Osteoblast (primary cell): ENCODE data around the gene CYP27B1. TPM values are rescaled to one million over a fixed set of nuclear protein-coding genes. Genes with fewer than 3 reads are reported as not detected.
A peak's percentile ranks its signal among the peaks of the same experiment; 100 is the strongest.

Experiments used
- DNase-seq: peaks from one replicate; pipeline ENCODE4 v3.0.0; 2011; ENCODE audit warnings: low spot score, mixed read lengths; ENCODE audit not compliant: insufficient read length; ENCODE audit errors: missing footprints
- H2AFZ ChIP-seq: 2 replicates; pipeline ENCODE4 v1.6.0; 2011; ENCODE audit warnings: mild to moderate bottlenecking, low read length
- H3K27ac ChIP-seq: 2 replicates; pipeline ENCODE4 v1.5.1; 2011; ENCODE audit warnings: mild to moderate bottlenecking, low read depth, low read length, moderate library complexity
- H3K27me3 ChIP-seq: 2 replicates; pipeline ENCODE4 v1.6.0; 2012; ENCODE audit warnings: mild to moderate bottlenecking, control low read depth, inconsistent platforms, low read length, moderate library complexity; ENCODE audit not compliant: insufficient read depth
- H3K36me3 ChIP-seq: 2 replicates; pipeline ENCODE4 v1.5.1; 2011; ENCODE audit warnings: mild to moderate bottlenecking, low read length, control low read depth, moderate library complexity; ENCODE audit not compliant: insufficient read depth
- H3K4me1 ChIP-seq: 2 replicates; pipeline ENCODE4 v1.5.1; 2011; ENCODE audit warnings: mild to moderate bottlenecking, low read length, control low read depth, moderate library complexity; ENCODE audit not compliant: insufficient read depth
- H3K4me2 ChIP-seq: 2 replicates; pipeline ENCODE4 v1.6.0; 2011; ENCODE audit warnings: mild to moderate bottlenecking, low read length; ENCODE audit not compliant: insufficient read depth
- H3K4me3 ChIP-seq: fragments of 200-600 bp; sonication (generic); 3 replicates; pipeline ENCODE4 v1.5.1; 2012; ENCODE audit warnings: mild to moderate bottlenecking, low read length, inconsistent platforms; ENCODE audit not compliant: insufficient read depth
- H3K79me2 ChIP-seq: 2 replicates; pipeline ENCODE4 v1.6.0; 2012; ENCODE audit warnings: mild to moderate bottlenecking, low read length, control low read depth, inconsistent platforms; ENCODE audit not compliant: insufficient read depth
- H3K9me3 ChIP-seq: 2 replicates; pipeline ENCODE4 v1.5.1; 2011; ENCODE audit warnings: low read depth, low read length, control low read depth
- H4K20me1 ChIP-seq: 2 replicates; pipeline ENCODE4 v1.6.0; 2012; ENCODE audit warnings: mild to moderate bottlenecking, low read length, control low read depth; ENCODE audit not compliant: insufficient read depth
- CTCF ChIP-seq: IDR thresholded peaks from 2 replicates; pipeline ENCODE4 v1.5.1; 2011; ENCODE audit warnings: mild to moderate bottlenecking, low read depth, low read length, moderate library complexity; ENCODE audit errors: extremely low read depth
- total RNA-seq: library from RNA; depleted of rRNA; stranded (reverse); fragments of >200 nt; gene quantifications from 2 replicates; pipeline ENCODE4 v1.2.3, GENCODE V29; 2012

Gene CYP27B1
- total RNA-seq, 1 donor = 0.36 TPM

- H3K79me2 ChIP-seq = peaks cover 17% of the 10 kb centered on the region
- no peaks in the 10 kb centered on the region for H4K20me1 ChIP-seq
- peak overlapping the region; percentile 75 for H2AFZ ChIP-seq
- H3K27ac ChIP-seq = peak overlapping the region; percentile 98
- H3K36me3 ChIP-seq = peaks cover 29% of the 10 kb centered on the region
- H3K9me3 ChIP-seq = no peaks in the 10 kb centered on the region
- no peak for TF ChIP-seq CTCF
- peaks cover 7% of the 10 kb centered on the region for H3K4me1 ChIP-seq
- H3K4me3 ChIP-seq = peak overlapping the region; percentile 97
- peaks cover 33% of the 10 kb centered on the region for H3K27me3 ChIP-seq
- peak overlapping the region; percentile 97 for H3K4me2 ChIP-seq
- peak; percentile 69 for DNase-seq
These were observed 22.6 kb downstream of the CYP27B1 start for GRCh38 chr12:57744194-57744776.

GRCh38 chr12:57743769-57744168, 23.1 kb downstream of the CYP27B1 start:
- no peak overlapping the region for H2AFZ ChIP-seq
- no peaks in the 10 kb centered on the region for H4K20me1 ChIP-seq
- peak overlapping the region; percentile 97 for H3K4me2 ChIP-seq
- H3K4me1 ChIP-seq = peaks cover 7% of the 10 kb centered on the region
- no peaks in the 10 kb centered on the region for H3K9me3 ChIP-seq
- H3K36me3 ChIP-seq = peaks cover 24% of the 10 kb centered on the region
- H3K79me2 ChIP-seq = peaks cover 12% of the 10 kb centered on the region
- no peak for DNase-seq
- H3K4me3 ChIP-seq = no peak overlapping the region
- no peak for TF ChIP-seq CTCF
- H3K27me3 ChIP-seq = peaks cover 39% of the 10 kb centered on the region
- no peak overlapping the region for H3K27ac ChIP-seq

GRCh38 chr12:57741844-57742738, 24.8 kb downstream of the CYP27B1 start:
- Histone ChIP-seq H3K4me1 (peaks cover 7% of the 10 kb centered on the region), H3K27me3 (peaks cover 53% of the 10 kb centered on the region), H3K4me3 (no peak overlapping the region), H3K36me3 (peaks cover 11% of the 10 kb centered on the region), H3K27ac (no peak overlapping the region), H4K20me1 (no peaks in the 10 kb centered on the region), H2AFZ (no peak overlapping the region), H3K79me2 (peaks cover 12% of the 10 kb centered on the region), H3K4me2 (no peak overlapping the region), H3K9me3 (no peaks in the 10 kb centered on the region)
- DNase-seq = peak; percentile 53
- no peak for TF ChIP-seq CTCF

- peaks cover 4% of the 10 kb centered on the region for H3K36me3 ChIP-seq
- no peak overlapping the region for H2AFZ ChIP-seq
- DNase-seq = no peak
- H3K27ac ChIP-seq = no peak overlapping the region
- H3K79me2 ChIP-seq = peaks cover 12% of the 10 kb centered on the region
- H3K4me1 ChIP-seq = peaks cover 11% of the 10 kb centered on the region
- no peak overlapping the region for H3K4me3 ChIP-seq
- H3K9me3 ChIP-seq = no peaks in the 10 kb centered on the region
- no peak for TF ChIP-seq CTCF
- no peaks in the 10 kb centered on the region for H4K20me1 ChIP-seq
- H3K27me3 ChIP-seq = peaks cover 60% of the 10 kb centered on the region
- H3K4me2 ChIP-seq = no peak overlapping the region
These were observed 25.5 kb downstream of the CYP27B1 start for GRCh38 chr12:57741413-57741789.
